Fibroblast of lung (primary cell): ENCODE results near the gene TMA7B.

Source experiments
- EZH2 ChIP-seq: IDR thresholded peaks from 2 replicates; pipeline ENCODE4 v1.5.1; 2012; ENCODE audit warnings: low read length, control low read depth, mild to moderate bottlenecking; ENCODE audit errors: missing control alignments
- TF ChIP-seq, protein P1 (sequence below), 2 donors: IDR thresholded peaks in 1 of 2; conservative IDR thresholded peaks in 1 of 2; 1 replicate in 1 of 2; 2 replicates in 1 of 2; pipeline ENCODE4 v1.5.1; 2011 to 2012; ENCODE audit warnings: low read length in 2 of 2, control low read depth in 1 of 2, inconsistent platforms in 1 of 2, low read depth in 1 of 2, mild to moderate bottlenecking in 1 of 2

DNA sequence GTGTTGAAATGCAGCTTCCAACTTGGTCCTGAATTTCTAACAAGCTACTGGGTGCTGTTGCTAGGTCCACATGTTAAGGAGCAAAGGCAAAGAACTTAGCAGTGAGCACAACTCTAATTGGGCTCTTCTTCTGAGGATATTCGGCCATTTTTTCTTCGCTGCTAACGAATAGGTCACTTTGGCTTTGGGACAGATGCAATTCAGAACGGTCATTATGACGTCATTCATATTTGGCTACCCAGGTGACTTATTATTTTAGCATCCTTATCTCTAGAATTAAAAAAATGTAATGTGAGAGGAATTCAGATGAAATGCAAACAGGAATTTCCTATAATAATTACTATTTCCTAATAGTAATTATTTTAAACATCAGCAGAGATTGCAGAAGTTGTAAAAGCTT is 13.9 kb downstream of the TMA7B start:
- TF ChIP-seq, protein P1, sequence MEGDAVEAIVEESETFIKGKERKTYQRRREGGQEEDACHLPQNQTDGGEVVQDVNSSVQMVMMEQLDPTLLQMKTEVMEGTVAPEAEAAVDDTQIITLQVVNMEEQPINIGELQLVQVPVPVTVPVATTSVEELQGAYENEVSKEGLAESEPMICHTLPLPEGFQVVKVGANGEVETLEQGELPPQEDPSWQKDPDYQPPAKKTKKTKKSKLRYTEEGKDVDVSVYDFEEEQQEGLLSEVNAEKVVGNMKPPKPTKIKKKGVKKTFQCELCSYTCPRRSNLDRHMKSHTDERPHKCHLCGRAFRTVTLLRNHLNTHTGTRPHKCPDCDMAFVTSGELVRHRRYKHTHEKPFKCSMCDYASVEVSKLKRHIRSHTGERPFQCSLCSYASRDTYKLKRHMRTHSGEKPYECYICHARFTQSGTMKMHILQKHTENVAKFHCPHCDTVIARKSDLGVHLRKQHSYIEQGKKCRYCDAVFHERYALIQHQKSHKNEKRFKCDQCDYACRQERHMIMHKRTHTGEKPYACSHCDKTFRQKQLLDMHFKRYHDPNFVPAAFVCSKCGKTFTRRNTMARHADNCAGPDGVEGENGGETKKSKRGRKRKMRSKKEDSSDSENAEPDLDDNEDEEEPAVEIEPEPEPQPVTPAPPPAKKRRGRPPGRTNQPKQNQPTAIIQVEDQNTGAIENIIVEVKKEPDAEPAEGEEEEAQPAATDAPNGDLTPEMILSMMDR (conservative IDR thresholded peaks at IDR 0.05 in 1 of 2, IDR thresholded peaks at IDR 0.05 in 1 of 2; ENCODE audit: low read depth in 1 of 2, low read length in 2 of 2), result no peak
- no peak for TF ChIP-seq EZH2
